OCI-LY1 (cell line): ENCODE data around the gene CPAMD8.

Source experiments
- H2AFZ ChIP-seq: fragments of 200-600 bp; sonication (generic), shearing (Covaris generic); 2 replicates; pipeline ENCODE4 v1.6.0; 2014; ENCODE audit warnings: antibody characterized with exemption, mild to moderate bottlenecking, low read length
- H3F3A ChIP-seq: fragments of 200-600 bp; sonication (generic), shearing (Covaris generic); 2 replicates; pipeline ENCODE4 v1.6.0; 2014; ENCODE audit warnings: mild to moderate bottlenecking, antibody characterized with exemption, low read length, moderate library complexity; ENCODE audit not compliant: insufficient read depth
- H3K27ac ChIP-seq: fragments of 200-600 bp; sonication (generic); 2 replicates; pipeline ENCODE4 v1.5.1; 2014; ENCODE audit warnings: low read length, mixed run types, mild to moderate bottlenecking, low read depth; ENCODE audit not compliant: poor library complexity, severe bottlenecking
- H3K27me3 ChIP-seq: fragments of 200-600 bp; sonication (generic); 2 replicates; pipeline ENCODE4 v1.6.0; 2014; ENCODE audit warnings: antibody characterized with exemption, mild to moderate bottlenecking, low read length, moderate library complexity; ENCODE audit not compliant: insufficient read depth
- H3K36me3 ChIP-seq: fragments of 200-600 bp; sonication (generic); 2 replicates; pipeline ENCODE4 v1.6.1; 2014; ENCODE audit warnings: mild to moderate bottlenecking, antibody characterized with exemption, low read length, moderate library complexity, mixed read lengths; ENCODE audit not compliant: insufficient read depth
- H3K4me1 ChIP-seq: fragments of 200-600 bp; sonication (generic); 2 replicates; pipeline ENCODE4 v1.5.1; 2014; ENCODE audit warnings: mild to moderate bottlenecking, low read length, moderate library complexity; ENCODE audit not compliant: insufficient read depth, severe bottlenecking
- H3K4me2 ChIP-seq: fragments of 200-600 bp; sonication (generic), shearing (Covaris generic); 2 replicates; pipeline ENCODE4 v1.6.1; 2014; ENCODE audit warnings: low read length
- H3K4me3 ChIP-seq: fragments of 200-600 bp; sonication (generic); 2 replicates; pipeline ENCODE4 v1.5.1; 2014; ENCODE audit warnings: low read length, low read depth, mild to moderate bottlenecking, mixed read lengths; ENCODE audit not compliant: poor library complexity, severe bottlenecking
- H3K79me2 ChIP-seq: fragments of 200-600 bp; shearing (Covaris generic); 2 replicates; pipeline ENCODE4 v1.6.1; 2016; ENCODE audit warnings: mixed run types, low read length, mixed read lengths; ENCODE audit not compliant: insufficient read depth
- H3K9ac ChIP-seq: fragments of 200-600 bp; sonication (generic), shearing (Covaris generic); 2 replicates; pipeline ENCODE4 v1.6.1; 2014; ENCODE audit warnings: mild to moderate bottlenecking, low read length, mixed read lengths
- H3K9me2 ChIP-seq: fragments of 200-600 bp; sonication (generic), shearing (Covaris generic); 2 replicates; pipeline ENCODE4 v1.6.1; 2014; ENCODE audit warnings: low read depth, mild to moderate bottlenecking, low read length, mixed read lengths
- H3K9me3 ChIP-seq: fragments of 200-600 bp; shearing (Covaris generic); 2 replicates; pipeline ENCODE4 v1.6.1; 2014; ENCODE audit warnings: low read length, mixed read lengths
- H4K20me1 ChIP-seq: fragments of 200-600 bp; sonication (generic), shearing (Covaris generic); 2 replicates; pipeline ENCODE4 v1.6.0; 2016; ENCODE audit warnings: mild to moderate bottlenecking, low read length; ENCODE audit not compliant: insufficient read depth
- CTCF ChIP-seq: fragments of 200-600 bp; sonication (generic), shearing (Covaris generic); IDR thresholded peaks from 2 replicates; pipeline ENCODE4 v1.5.1; 2017; ENCODE audit warnings: mild to moderate bottlenecking, antibody characterized with exemption, low read length, moderate library complexity, mixed read lengths
- EZH2 ChIP-seq: fragments of 200-600 bp; sonication (generic), shearing (Covaris generic); IDR thresholded peaks from 2 replicates; pipeline ENCODE4 v1.8.0; 2017; ENCODE audit warnings: borderline replicate concordance, mixed run types, mild to moderate bottlenecking, antibody characterized with exemption, low read length, moderate library complexity, mixed read lengths

CPAMD8 gene

GRCh38 chr19:16889366-16889882, 137.2 kb downstream of the CPAMD8 start:
- peaks cover 16% of the 10 kb centered on the region for H3K4me1 ChIP-seq
- H3K4me3 ChIP-seq: no peak overlapping the region
- no peaks in the 10 kb centered on the region for H3F3A ChIP-seq
- H4K20me1 ChIP-seq: no peaks in the 10 kb centered on the region
- no peaks in the 10 kb centered on the region for H3K36me3 ChIP-seq
- no peaks in the 10 kb centered on the region for H3K9me3 ChIP-seq
- H3K4me2 ChIP-seq: no peak overlapping the region
- no peak overlapping the region for H3K9ac ChIP-seq
- H3K9me2 ChIP-seq: no peaks in the 10 kb centered on the region
- TF ChIP-seq CTCF (no peak), EZH2 (no peak)
- H3K27me3 ChIP-seq: no peaks in the 10 kb centered on the region
- H3K79me2 ChIP-seq: no peaks in the 10 kb centered on the region
- H2AFZ ChIP-seq: no peak overlapping the region
- no peak overlapping the region for H3K27ac ChIP-seq

- H3K36me3 ChIP-seq: no peaks in the 10 kb centered on the region
- H3K4me2 ChIP-seq: no peak within 1 kb of the TSS
- H3K27ac ChIP-seq: no peak within 1 kb of the TSS
- no peak within 1 kb of the TSS for H2AFZ ChIP-seq
- peaks cover 10% of the 10 kb centered on the region for H3K4me1 ChIP-seq
- no peak within 1 kb of the TSS for H3K9ac ChIP-seq
- H3F3A ChIP-seq: no peaks in the 10 kb centered on the region
- H4K20me1 ChIP-seq: no peaks in the 10 kb centered on the region
- no peaks in the 10 kb centered on the region for H3K9me3 ChIP-seq
- no peaks in the 10 kb centered on the region for H3K79me2 ChIP-seq
- no peak within 1 kb of the TSS for H3K4me3 ChIP-seq
- no peak for TF ChIP-seq EZH2
- no peak for TF ChIP-seq CTCF
- no peaks in the 10 kb centered on the region for H3K9me2 ChIP-seq
- H3K27me3 ChIP-seq: no peaks in the 10 kb centered on the region
These were observed 137.8 kb downstream of the CPAMD8 start, which contains the start of gene F2RL3 for GRCh38 chr19:16888629-16889365. Gene F2RL3 (plus strand): TSS chr19:16888999. CDS start chr19:16889190, 191 bp downstream.

- no peaks in the 10 kb centered on the region for H3K4me1 ChIP-seq
- H3F3A ChIP-seq: no peaks in the 10 kb centered on the region
- H3K9me2 ChIP-seq: no peaks in the 10 kb centered on the region
- no peaks in the 10 kb centered on the region for H3K36me3 ChIP-seq
- no peak overlapping the region for H3K27ac ChIP-seq
- no peak overlapping the region for H3K4me3 ChIP-seq
- TF ChIP-seq EZH2 (no peak), CTCF (no peak)
- no peaks in the 10 kb centered on the region for H3K9me3 ChIP-seq
- H4K20me1 ChIP-seq: no peaks in the 10 kb centered on the region
- no peak overlapping the region for H3K9ac ChIP-seq
- no peaks in the 10 kb centered on the region for H3K27me3 ChIP-seq
- no peaks in the 10 kb centered on the region for H3K79me2 ChIP-seq
- no peak overlapping the region for H3K4me2 ChIP-seq
- no peak overlapping the region for H2AFZ ChIP-seq
These were observed 139.0 kb downstream of the CPAMD8 start for GRCh38 chr19:16887353-16888265.
